ENCODE results near the gene NXPH4. TPM values are rescaled to one million over a fixed set of nuclear protein-coding genes. Genes with fewer than 3 reads are reported as not detected.

The NXPH4 gene
- total RNA-seq, 4 donors from 2014 or later, result not detected

DNA sequence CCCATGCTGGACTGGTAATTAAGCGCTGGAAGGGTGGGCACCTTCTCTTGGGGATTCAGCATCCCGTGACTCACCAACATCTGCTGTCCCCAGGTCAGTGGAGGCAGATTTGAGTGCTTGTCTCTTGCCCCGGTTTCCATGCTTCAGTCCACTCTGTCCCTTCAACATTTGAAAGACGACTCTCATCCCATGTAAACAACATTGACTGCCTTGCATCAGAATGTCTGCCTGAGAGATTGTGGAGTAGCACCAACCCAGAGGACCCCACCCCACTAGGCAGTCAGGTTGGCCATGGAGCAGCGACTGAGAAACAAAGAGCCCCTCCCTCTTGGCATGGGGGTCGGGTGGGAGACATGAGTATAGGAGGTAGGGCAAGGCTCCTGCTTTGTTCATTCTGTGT is 39.3 kb downstream of the NXPH4 start:
- ATAC-seq (no peak), DNase-seq (no peak)
- H3K36me3 ChIP-seq, result peaks cover 0 to 15% of the 10 kb centered on the region in 2 donors
- in situ Hi-C loops (cut with MboI; ENCODE audit: low sequenced_read_pairs in 4 of 4), result loop anchor here in 1 of 4 donors (25.0 kb wide), 1 partner anchor 181 kb away; the partner anchor contains the start of genes INHBC and R3HDM2
- no peaks in the 10 kb centered on the region for H3K9me3 ChIP-seq
- TF ChIP-seq, protein P1, sequence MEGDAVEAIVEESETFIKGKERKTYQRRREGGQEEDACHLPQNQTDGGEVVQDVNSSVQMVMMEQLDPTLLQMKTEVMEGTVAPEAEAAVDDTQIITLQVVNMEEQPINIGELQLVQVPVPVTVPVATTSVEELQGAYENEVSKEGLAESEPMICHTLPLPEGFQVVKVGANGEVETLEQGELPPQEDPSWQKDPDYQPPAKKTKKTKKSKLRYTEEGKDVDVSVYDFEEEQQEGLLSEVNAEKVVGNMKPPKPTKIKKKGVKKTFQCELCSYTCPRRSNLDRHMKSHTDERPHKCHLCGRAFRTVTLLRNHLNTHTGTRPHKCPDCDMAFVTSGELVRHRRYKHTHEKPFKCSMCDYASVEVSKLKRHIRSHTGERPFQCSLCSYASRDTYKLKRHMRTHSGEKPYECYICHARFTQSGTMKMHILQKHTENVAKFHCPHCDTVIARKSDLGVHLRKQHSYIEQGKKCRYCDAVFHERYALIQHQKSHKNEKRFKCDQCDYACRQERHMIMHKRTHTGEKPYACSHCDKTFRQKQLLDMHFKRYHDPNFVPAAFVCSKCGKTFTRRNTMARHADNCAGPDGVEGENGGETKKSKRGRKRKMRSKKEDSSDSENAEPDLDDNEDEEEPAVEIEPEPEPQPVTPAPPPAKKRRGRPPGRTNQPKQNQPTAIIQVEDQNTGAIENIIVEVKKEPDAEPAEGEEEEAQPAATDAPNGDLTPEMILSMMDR (IDR thresholded peaks at IDR 0.05 in 4 of 5, conservative IDR thresholded peaks at IDR 0.05 in 1 of 5), result no peak
- TF ChIP-seq POLR2A (IDR thresholded peaks at IDR 0.05), result no peak
- peak overlapping the region in 1 of 4 donors; percentile 16 for H3K27ac ChIP-seq
- H3K4me1 ChIP-seq, result peaks cover 30 to 47% of the 10 kb centered on the region in 2 donors
- intact Hi-C loops (cut with DNase I; ENCODE audit: low total_unique reads), result loop anchor here (5.0 kb wide), 1 partner anchor 266 kb away; the partner anchor contains the start of genes DDIT3 and MBD6
- H3K4me3 ChIP-seq, result no peak overlapping the region
- H3K27me3 ChIP-seq, result no peaks in the 10 kb centered on the region

- TF ChIP-seq, protein P1 (IDR thresholded peaks at IDR 0.05 in 4 of 5, conservative IDR thresholded peaks at IDR 0.05 in 1 of 5), result no peak
- no peak for TF ChIP-seq POLR2A (IDR thresholded peaks at IDR 0.05)
- H3K36me3 ChIP-seq, result peaks cover 0 to 15% of the 10 kb centered on the region in 2 donors
- ATAC-seq, result no peak
- H3K27ac ChIP-seq, result peak overlapping the region; percentile 82 to 85 (median 82)
- peak in 1 of 2 donors; percentile 47 for DNase-seq
- H3K9me3 ChIP-seq, result no peaks in the 10 kb centered on the region
- no peaks in the 10 kb centered on the region for H3K27me3 ChIP-seq
- peaks cover 59 to 71% of the 10 kb centered on the region in 2 donors for H3K4me1 ChIP-seq
- no peak overlapping the region for H3K4me3 ChIP-seq
- in situ Hi-C loops (cut with MboI; ENCODE audit: low sequenced_read_pairs in 4 of 4) (loop anchor here in 1 of 4 donors (25.0 kb wide), 1 partner anchor 178 kb away; the partner anchor contains the start of genes INHBC and R3HDM2), intact Hi-C loops (cut with DNase I; ENCODE audit: low total_unique reads) (loop anchor here (5.0 kb wide), 1 partner anchor 263 kb away; the partner anchor contains the start of genes DDIT3 and MBD6)
Observed at GRCh38 chr12:57258977-57259970, 42.7 kb downstream of the NXPH4 start.

GRCh38 chr12:57260366-57260765 is 43.8 kb downstream of the NXPH4 start:
- H3K27ac ChIP-seq, result peak overlapping the region; percentile 82 to 85 (median 82)
- in situ Hi-C loops (cut with MboI; ENCODE audit: low sequenced_read_pairs in 4 of 4) (loop anchor here in 2 of 4 donors (10.0 to 25.0 kb wide), 2 partner anchors 177 to 194 kb away; partner anchors contain the start of genes GLI1 (in 1 of the 2), INHBC (in 1 of the 2), INHBE (in 1 of the 2) and R3HDM2 (in 1 of the 2)), intact Hi-C loops (cut with DNase I; ENCODE audit: low total_unique reads) (no loop called here)
- H3K9me3 ChIP-seq, result no peaks in the 10 kb centered on the region
- no peak for ATAC-seq
- H3K27me3 ChIP-seq, result no peaks in the 10 kb centered on the region
- H3K4me3 ChIP-seq, result no peak overlapping the region
- H3K36me3 ChIP-seq, result peaks cover 0 to 15% of the 10 kb centered on the region in 2 donors
- no peak for DNase-seq
- H3K4me1 ChIP-seq, result peaks cover 68 to 81% of the 10 kb centered on the region in 2 donors
- TF ChIP-seq, protein P1 (IDR thresholded peaks at IDR 0.05 in 4 of 5, conservative IDR thresholded peaks at IDR 0.05 in 1 of 5), result peak in 1 of 5 experiments; percentile 8
- no peak for TF ChIP-seq POLR2A (IDR thresholded peaks at IDR 0.05)

- Histone ChIP-seq H3K4me3 (no peak overlapping the region), H3K27me3 (no peaks in the 10 kb centered on the region), H3K9me3 (no peaks in the 10 kb centered on the region), H3K4me1 (peaks cover 68 to 81% of the 10 kb centered on the region in 2 donors), H3K27ac (peak overlapping the region; percentile 82 to 85 (median 82)), H3K36me3 (peaks cover 0 to 14% of the 10 kb centered on the region in 2 donors)
- peak in 1 of 2 donors; percentile 48 for DNase-seq
- ATAC-seq, result peak; percentile 58 to 73
- intact Hi-C loops (cut with DNase I; ENCODE audit: low total_unique reads), result no loop called here
- in situ Hi-C loops (cut with MboI; ENCODE audit: low sequenced_read_pairs in 4 of 4), result loop anchor here in 2 of 4 donors (10.0 to 25.0 kb wide), 2 partner anchors 176 to 193 kb away; partner anchors contain the start of genes GLI1 (in 1 of the 2), INHBC (in 1 of the 2), INHBE (in 1 of the 2) and R3HDM2 (in 1 of the 2)
- TF ChIP-seq, protein P1 (IDR thresholded peaks at IDR 0.05 in 4 of 5, conservative IDR thresholded peaks at IDR 0.05 in 1 of 5), result no peak
- TF ChIP-seq POLR2A (IDR thresholded peaks at IDR 0.05), result no peak
Observed at GRCh38 chr12:57261428-57261865, 44.9 kb downstream of the NXPH4 start.

Measured in gastrocnemius medialis (tissue), 4 donors.